Loucy (cell line): ENCODE data around the gene CASR.

Experiments used
- CTCF ChIP-seq: fragments of 200-600 bp; sonication (generic); conservative IDR thresholded peaks from 2 replicates; pipeline ENCODE4 v1.5.1; 2014; ENCODE audit warnings: mild to moderate bottlenecking, antibody characterized with exemption, low read length
- EZH2phosphoT487 ChIP-seq: fragments of 200-600 bp; IDR thresholded peaks from 2 replicates; pipeline ENCODE4 v1.6.1; 2018; ENCODE audit warnings: antibody characterized with exemption, mild to moderate bottlenecking, moderate library complexity, borderline replicate concordance

- TF ChIP-seq CTCF: no peak
- TF ChIP-seq EZH2phosphoT487: no peak
Measured at GRCh38 chr3:122263974-122264588, 80.6 kb downstream of the CASR start.
